ENCODE results near the gene PRM1.

The PRM1 gene

GRCh38 chr16:11315510-11315909 lies 34.4 kb upstream of the PRM1 start:
- intact Hi-C loops (cut with DNase I) = no loop called here
- peak in 1 of 10 donors; percentile 30 for DNase-seq

GRCh38 chr16:11314309-11314894 lies 33.3 kb upstream of the PRM1 start:
- DNase-seq = peak in 1 of 10 donors; percentile 29
- intact Hi-C loops (cut with DNase I) = no loop called here

- intact Hi-C loops (cut with DNase I) = no loop called here
- DNase-seq = peak in 1 of 10 donors; percentile 35
Observed at GRCh38 chr16:11313493-11314308, 32.6 kb upstream of the PRM1 start.

GRCh38 chr16:11312718-11313492 lies 31.8 kb upstream of the PRM1 start:
- intact Hi-C loops (cut with DNase I) = no loop called here
- DNase-seq = peak in 1 of 10 donors; percentile 64

GRCh38 chr16:11310997-11311561 lies 29.9 kb upstream of the PRM1 start:
- DNase-seq = peak in 1 of 10 donors; percentile 2
- intact Hi-C loops (cut with DNase I) = no loop called here

GRCh38 chr16:11310634-11310977 lies 29.5 kb upstream of the PRM1 start:
- no peak for DNase-seq
- intact Hi-C loops (cut with DNase I) = no loop called here

- intact Hi-C loops (cut with DNase I) = no loop called here
- peak in 1 of 10 donors; percentile 8 for DNase-seq
Observed at GRCh38 chr16:11309895-11310633, 28.9 kb upstream of the PRM1 start.

- intact Hi-C loops (cut with DNase I) = no loop called here
- no peak for DNase-seq
Observed at GRCh38 chr16:11308493-11309283, 27.6 kb upstream of the PRM1 start.

GRCh38 chr16:11307639-11308492 lies 26.7 kb upstream of the PRM1 start:
- DNase-seq = no peak

GRCh38 chr16:11306997-11307638 lies 26.0 kb upstream of the PRM1 start:
- intact Hi-C loops (cut with DNase I) = no loop called here

More at GRCh38 chr16:11307639-11308492, 26.7 kb upstream of the PRM1 start:
- intact Hi-C loops (cut with DNase I) = no loop called here

GRCh38 chr16:11306381-11306780 lies 25.3 kb upstream of the PRM1 start:
- no peak for DNase-seq
- intact Hi-C loops (cut with DNase I) = no loop called here

More at GRCh38 chr16:11306997-11307638, 26.0 kb upstream of the PRM1 start:
- DNase-seq = no peak

GRCh38 chr16:11303405-11304138 lies 22.4 kb upstream of the PRM1 start:
- DNase-seq = no peak
- intact Hi-C loops (cut with DNase I) = no loop called here

GRCh38 chr16:11302977-11303376 lies 21.8 kb upstream of the PRM1 start:
- intact Hi-C loops (cut with DNase I) = no loop called here
- no peak for DNase-seq

GRCh38 chr16:11301645-11302501 lies 20.7 kb upstream of the PRM1 start:
- intact Hi-C loops (cut with DNase I) = no loop called here
- no peak for DNase-seq

GRCh38 chr16:11300560-11300892 lies 19.4 kb upstream of the PRM1 start:
- no peak for DNase-seq
- intact Hi-C loops (cut with DNase I) = no loop called here

- intact Hi-C loops (cut with DNase I) = no loop called here
- DNase-seq = no peak
Observed at GRCh38 chr16:11299865-11300559, 18.9 kb upstream of the PRM1 start.

Data from posterior cingulate gyrus (tissue), 11 donors.